Activated CD4-positive, alpha-beta T cell treated with anti-CD3 and anti-CD28 coated beads, Interleukin-2, amount 10 ng/mL, durations not matched to agents 24 days and 14 days (primary cell): Measurements from ENCODE around the gene APOLD1. TPM values are rescaled to one million over a fixed set of nuclear protein-coding genes. Genes with fewer than 3 reads are reported as not detected.

ENCODE experiments used
- DNase-seq: peaks from one replicate; pipeline ENCODE4 v3.0.0; 2022
- H3K27ac Mint-ChIP-seq: one replicate; pipeline ENCODE4 v1.8.0; 2022; ENCODE audit warnings: mild to moderate bottlenecking, mixed read lengths
- H3K27me3 Mint-ChIP-seq: one replicate; pipeline ENCODE4 v1.8.0; 2022; ENCODE audit warnings: mixed read lengths
- H3K36me3 Mint-ChIP-seq: one replicate; pipeline ENCODE4 v1.8.0; 2022; ENCODE audit warnings: low read depth, mild to moderate bottlenecking, mixed read lengths
- H3K4me1 Mint-ChIP-seq: one replicate; pipeline ENCODE4 v1.8.0; 2021; ENCODE audit warnings: mixed read lengths
- H3K4me3 Mint-ChIP-seq: one replicate; pipeline ENCODE4 v1.8.0; 2022; ENCODE audit warnings: mild to moderate bottlenecking, moderate library complexity, mixed read lengths
- H3K9me3 Mint-ChIP-seq: one replicate; pipeline ENCODE4 v1.8.0; 2021; ENCODE audit warnings: mixed read lengths
- intact Hi-C: fragments of 100-400 bp; cut with micrococcal nuclease; formaldehyde crosslinking; loops from one replicate; pipeline ENCODE4 v1.15.1; 2023
- total RNA-seq: library from RNA; stranded (reverse); gene quantifications from 2 replicates; pipeline ENCODE4 v1.2.3, GENCODE V29; 2022

The APOLD1 gene
- total RNA-seq, 1 donor from 2014 or later, result 5.2 TPM

- H3K9me3 Mint-ChIP-seq, result peaks cover 7% of the 10 kb centered on the region
- intact Hi-C loops, result no loop called here
- no peaks in the 10 kb centered on the region for H3K4me1 Mint-ChIP-seq
- DNase-seq, result no peak
- peaks cover 29% of the 10 kb centered on the region for H3K36me3 Mint-ChIP-seq
- no peaks in the 10 kb centered on the region for H3K27me3 Mint-ChIP-seq
- H3K27ac Mint-ChIP-seq, result no peak overlapping the region
- H3K4me3 Mint-ChIP-seq, result no peak overlapping the region
Measured at GRCh38 chr12:12764824-12765223, 20.6 kb upstream of the APOLD1 start.

GRCh38 chr12:12770262-12770661 lies 15.2 kb upstream of the APOLD1 start:
- no peak for DNase-seq
- Mint-ChIP-seq H3K4me1 (no peaks in the 10 kb centered on the region), H3K27me3 (no peaks in the 10 kb centered on the region), H3K27ac (no peak overlapping the region), H3K4me3 (no peak overlapping the region), H3K9me3 (peaks cover 14% of the 10 kb centered on the region), H3K36me3 (peaks cover 19% of the 10 kb centered on the region)
- intact Hi-C loops, result no loop called here

GRCh38 chr12:12774791-12775190 lies 10.7 kb upstream of the APOLD1 start:
- DNase-seq, result no peak
- Mint-ChIP-seq H3K36me3 (peaks cover 12% of the 10 kb centered on the region), H3K9me3 (peaks cover 10% of the 10 kb centered on the region), H3K4me3 (no peak overlapping the region), H3K27ac (no peak overlapping the region), H3K4me1 (no peaks in the 10 kb centered on the region), H3K27me3 (no peaks in the 10 kb centered on the region)
- intact Hi-C loops, result no loop called here

GRCh38 chr12:12776261-12776660 lies 9.2 kb upstream of the APOLD1 start:
- no peak overlapping the region for H3K4me3 Mint-ChIP-seq

GRCh38 chr12:12777092-12777491 lies 8.4 kb upstream of the APOLD1 start:
- Mint-ChIP-seq H3K4me1 (no peaks in the 10 kb centered on the region), H3K27me3 (no peaks in the 10 kb centered on the region), H3K27ac (no peak overlapping the region), H3K36me3 (peaks cover 7% of the 10 kb centered on the region), H3K9me3 (peaks cover 8% of the 10 kb centered on the region), H3K4me3 (no peak overlapping the region)
- DNase-seq, result no peak
- intact Hi-C loops, result no loop called here

More at GRCh38 chr12:12776261-12776660, 9.2 kb upstream of the APOLD1 start:
- DNase-seq, result no peak
- Mint-ChIP-seq H3K36me3 (peaks cover 7% of the 10 kb centered on the region), H3K9me3 (peaks cover 10% of the 10 kb centered on the region), H3K27ac (no peak overlapping the region), H3K27me3 (no peaks in the 10 kb centered on the region), H3K4me1 (no peaks in the 10 kb centered on the region)
- intact Hi-C loops, result no loop called here

GRCh38 chr12:12779007-12779406 lies 6.5 kb upstream of the APOLD1 start:
- H3K36me3 Mint-ChIP-seq, result peaks cover 8% of the 10 kb centered on the region
- intact Hi-C loops, result no loop called here
- no peaks in the 10 kb centered on the region for H3K4me1 Mint-ChIP-seq
- no peaks in the 10 kb centered on the region for H3K27me3 Mint-ChIP-seq
- H3K9me3 Mint-ChIP-seq, result no peaks in the 10 kb centered on the region
- no peak for DNase-seq
- H3K4me3 Mint-ChIP-seq, result no peak overlapping the region
- H3K27ac Mint-ChIP-seq, result no peak overlapping the region

- H3K36me3 Mint-ChIP-seq, result peaks cover 8% of the 10 kb centered on the region
- no peak for DNase-seq
- no peaks in the 10 kb centered on the region for H3K4me1 Mint-ChIP-seq
- intact Hi-C loops, result no loop called here
- no peaks in the 10 kb centered on the region for H3K27me3 Mint-ChIP-seq
- no peaks in the 10 kb centered on the region for H3K9me3 Mint-ChIP-seq
- no peak overlapping the region for H3K27ac Mint-ChIP-seq
- no peak overlapping the region for H3K4me3 Mint-ChIP-seq
Measured at GRCh38 chr12:12779529-12779928, 5.9 kb upstream of the APOLD1 start.

GRCh38 chr12:12784116-12784515 lies 1.3 kb upstream of the APOLD1 start:
- Mint-ChIP-seq H3K4me3 (no peak overlapping the region), H3K36me3 (peaks cover 4% of the 10 kb centered on the region), H3K4me1 (peaks cover 31% of the 10 kb centered on the region), H3K27ac (no peak overlapping the region), H3K9me3 (no peaks in the 10 kb centered on the region), H3K27me3 (no peaks in the 10 kb centered on the region)
- DNase-seq, result no peak
- intact Hi-C loops, result no loop called here

- no peaks in the 10 kb centered on the region for H3K9me3 Mint-ChIP-seq
- peaks cover 4% of the 10 kb centered on the region for H3K36me3 Mint-ChIP-seq
- H3K4me3 Mint-ChIP-seq, result peak overlapping the region; percentile 89
- peaks cover 33% of the 10 kb centered on the region for H3K4me1 Mint-ChIP-seq
- H3K27me3 Mint-ChIP-seq, result no peaks in the 10 kb centered on the region
- H3K27ac Mint-ChIP-seq, result peak overlapping the region; percentile 83
- no peak for DNase-seq
- intact Hi-C loops, result loop anchor here (5.0 kb wide), 4 partner anchors 111 to 426 kb away; no protein-coding TSS in a partner anchor
Measured at GRCh38 chr12:12786351-12786705, 869 bp downstream of the APOLD1 start.

- H3K4me3 Mint-ChIP-seq, result peak overlapping the region; percentile 89
- H3K27ac Mint-ChIP-seq, result peak overlapping the region; percentile 94
- no peaks in the 10 kb centered on the region for H3K9me3 Mint-ChIP-seq
- peaks cover 33% of the 10 kb centered on the region for H3K4me1 Mint-ChIP-seq
- intact Hi-C loops, result loop anchor here (5.0 kb wide), 4 partner anchors 110 to 425 kb away; no protein-coding TSS in a partner anchor
- DNase-seq, result peak; percentile 93
- no peaks in the 10 kb centered on the region for H3K27me3 Mint-ChIP-seq
- peaks cover 4% of the 10 kb centered on the region for H3K36me3 Mint-ChIP-seq
Measured at GRCh38 chr12:12786706-12787601, 1.5 kb downstream of the APOLD1 start.

- Mint-ChIP-seq H3K27ac (peak overlapping the region; percentile 94), H3K36me3 (no peaks in the 10 kb centered on the region), H3K4me1 (peaks cover 33% of the 10 kb centered on the region), H3K4me3 (peak overlapping the region; percentile 89), H3K27me3 (no peaks in the 10 kb centered on the region), H3K9me3 (no peaks in the 10 kb centered on the region)
- DNase-seq, result peak; percentile 59
- intact Hi-C loops, result loop anchor here (1.0 to 5.0 kb wide), 10 partner anchors 15 to 424 kb away; partner anchors contain the start of genes DDX47 and HEBP1
Measured at GRCh38 chr12:12788131-12788530, 2.7 kb downstream of the APOLD1 start.

- intact Hi-C loops, result loop anchor here (1.0 to 5.0 kb wide), 10 partner anchors 14 to 423 kb away; partner anchors contain the start of genes DDX47 and HEBP1
- peak overlapping the region; percentile 94 for H3K27ac Mint-ChIP-seq
- H3K36me3 Mint-ChIP-seq, result no peaks in the 10 kb centered on the region
- H3K27me3 Mint-ChIP-seq, result no peaks in the 10 kb centered on the region
- H3K4me3 Mint-ChIP-seq, result peak overlapping the region; percentile 89
- peaks cover 33% of the 10 kb centered on the region for H3K4me1 Mint-ChIP-seq
- DNase-seq, result peak; percentile 88
- H3K9me3 Mint-ChIP-seq, result no peaks in the 10 kb centered on the region
Measured at GRCh38 chr12:12788675-12789368, 3.4 kb downstream of the APOLD1 start.

GRCh38 chr12:12790956-12791355 lies 5.5 kb downstream of the APOLD1 start:
- no peak for DNase-seq
- no peak overlapping the region for H3K27ac Mint-ChIP-seq
- H3K27me3 Mint-ChIP-seq, result no peaks in the 10 kb centered on the region
- H3K9me3 Mint-ChIP-seq, result no peaks in the 10 kb centered on the region
- no peaks in the 10 kb centered on the region for H3K36me3 Mint-ChIP-seq
- intact Hi-C loops, result no loop called here
- H3K4me1 Mint-ChIP-seq, result peaks cover 20% of the 10 kb centered on the region
- no peak overlapping the region for H3K4me3 Mint-ChIP-seq

GRCh38 chr12:12791756-12792369 lies 6.4 kb downstream of the APOLD1 start:
- Mint-ChIP-seq H3K36me3 (no peaks in the 10 kb centered on the region), H3K27me3 (no peaks in the 10 kb centered on the region), H3K4me3 (no peak overlapping the region), H3K27ac (no peak overlapping the region), H3K9me3 (no peaks in the 10 kb centered on the region), H3K4me1 (peaks cover 15% of the 10 kb centered on the region)
- intact Hi-C loops, result no loop called here
- DNase-seq, result no peak
